Measurements from ENCODE around the gene PRM2. TPM values are rescaled to one million over a fixed set of nuclear protein-coding genes. Genes with fewer than 3 reads are reported as not detected.

Gene PRM2
- total RNA-seq, 1 donor from 2014 or later, result not detected

DNA sequence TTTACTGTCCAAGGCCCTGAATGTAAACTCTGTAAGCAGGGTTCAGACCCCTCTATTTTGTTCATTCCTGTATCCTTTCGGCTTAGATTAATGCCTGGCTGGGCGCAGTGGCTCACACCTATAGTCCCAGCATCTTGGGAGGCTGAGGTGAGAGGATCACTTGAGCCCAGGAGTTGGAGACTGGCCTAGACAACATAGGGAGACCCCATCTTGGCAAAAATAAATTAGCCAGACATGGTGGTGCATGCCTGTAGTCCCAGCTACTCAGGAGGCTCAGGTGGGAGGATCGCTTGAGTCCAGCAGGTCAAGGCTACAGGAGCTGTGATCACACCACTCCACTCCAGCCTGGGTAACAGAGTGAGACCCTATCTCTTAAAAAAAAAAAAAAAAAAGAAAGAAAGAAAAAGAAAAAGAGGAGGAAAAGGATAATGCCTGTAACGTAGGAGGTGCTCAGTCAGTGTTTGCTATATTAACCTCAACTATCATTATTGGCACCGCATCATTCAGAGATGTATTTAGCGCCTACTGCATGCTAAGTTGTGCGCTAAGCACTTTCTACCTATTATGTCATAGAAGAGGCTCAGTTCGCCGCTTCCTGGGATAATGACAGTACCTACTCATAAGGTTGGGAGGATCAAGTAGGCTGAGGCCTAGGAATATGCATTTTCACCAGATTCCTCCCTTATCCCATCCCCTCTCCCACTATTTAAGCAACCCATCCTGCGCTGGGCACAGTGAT is 25.3 kb downstream of the PRM2 start:
- Mint-ChIP-seq H3K4me3 (ENCODE audit: unreplicated experiment) (no peak overlapping the region), H3K4me1 (ENCODE audit: unreplicated experiment) (peaks cover 18% of the 10 kb centered on the region), H3K36me3 (ENCODE audit: unreplicated experiment) (peaks cover 2% of the 10 kb centered on the region), H3K9me3 (ENCODE audit: unreplicated experiment) (no peaks in the 10 kb centered on the region), H3K27me3 (ENCODE audit: unreplicated experiment) (no peaks in the 10 kb centered on the region), H3K27ac (ENCODE audit: unreplicated experiment) (no peak overlapping the region)
- no peak for DNase-seq (ENCODE audit: extremely low spot score, unreplicated experiment)
- TF ChIP-seq, protein P1, sequence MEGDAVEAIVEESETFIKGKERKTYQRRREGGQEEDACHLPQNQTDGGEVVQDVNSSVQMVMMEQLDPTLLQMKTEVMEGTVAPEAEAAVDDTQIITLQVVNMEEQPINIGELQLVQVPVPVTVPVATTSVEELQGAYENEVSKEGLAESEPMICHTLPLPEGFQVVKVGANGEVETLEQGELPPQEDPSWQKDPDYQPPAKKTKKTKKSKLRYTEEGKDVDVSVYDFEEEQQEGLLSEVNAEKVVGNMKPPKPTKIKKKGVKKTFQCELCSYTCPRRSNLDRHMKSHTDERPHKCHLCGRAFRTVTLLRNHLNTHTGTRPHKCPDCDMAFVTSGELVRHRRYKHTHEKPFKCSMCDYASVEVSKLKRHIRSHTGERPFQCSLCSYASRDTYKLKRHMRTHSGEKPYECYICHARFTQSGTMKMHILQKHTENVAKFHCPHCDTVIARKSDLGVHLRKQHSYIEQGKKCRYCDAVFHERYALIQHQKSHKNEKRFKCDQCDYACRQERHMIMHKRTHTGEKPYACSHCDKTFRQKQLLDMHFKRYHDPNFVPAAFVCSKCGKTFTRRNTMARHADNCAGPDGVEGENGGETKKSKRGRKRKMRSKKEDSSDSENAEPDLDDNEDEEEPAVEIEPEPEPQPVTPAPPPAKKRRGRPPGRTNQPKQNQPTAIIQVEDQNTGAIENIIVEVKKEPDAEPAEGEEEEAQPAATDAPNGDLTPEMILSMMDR (IDR thresholded peaks at IDR 0.05), result no peak

DNA sequence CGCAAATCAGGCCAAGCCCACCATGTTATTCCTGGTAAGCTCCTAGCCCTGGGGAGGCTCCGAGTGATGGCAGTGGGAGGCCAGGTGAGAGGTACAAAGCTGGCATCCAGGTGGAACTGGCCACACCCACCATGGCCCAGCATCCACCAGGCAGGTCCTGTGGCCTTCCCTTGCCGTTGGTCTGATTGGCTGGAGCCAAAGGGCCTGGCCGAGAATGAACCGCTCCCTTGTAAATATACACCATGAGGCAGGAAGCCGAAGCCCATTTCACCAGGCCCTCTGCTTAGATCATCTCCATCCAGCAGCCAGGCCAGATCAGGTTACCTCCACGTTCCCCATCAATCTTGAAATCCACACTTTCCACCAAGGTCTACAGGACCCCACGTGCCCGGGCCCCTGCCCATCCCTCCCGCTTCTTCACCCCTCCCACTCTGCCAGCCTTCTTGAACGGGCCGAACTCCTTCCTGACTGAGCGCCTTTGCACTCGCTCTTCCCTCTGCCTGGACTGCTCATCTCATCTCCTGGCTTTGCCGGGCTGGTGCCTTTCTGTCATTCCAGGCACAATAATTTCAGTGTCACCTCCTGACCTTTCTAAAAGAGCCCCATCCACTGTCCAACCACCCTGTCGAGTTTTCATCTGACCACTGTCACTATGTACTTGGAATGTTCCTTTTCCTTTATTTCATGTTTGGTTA is 26.0 kb downstream of the PRM2 start:
- peaks cover 2% of the 10 kb centered on the region for H3K36me3 Mint-ChIP-seq (ENCODE audit: unreplicated experiment)
- no peak overlapping the region for H3K27ac Mint-ChIP-seq (ENCODE audit: unreplicated experiment)
- no peak for DNase-seq (ENCODE audit: extremely low spot score, unreplicated experiment)
- no peak overlapping the region for H3K4me3 Mint-ChIP-seq (ENCODE audit: unreplicated experiment)
- H3K4me1 Mint-ChIP-seq (ENCODE audit: unreplicated experiment), result peaks cover 22% of the 10 kb centered on the region
- TF ChIP-seq, protein P1 (IDR thresholded peaks at IDR 0.05), result no peak
- no peaks in the 10 kb centered on the region for H3K9me3 Mint-ChIP-seq (ENCODE audit: unreplicated experiment)
- peaks cover 2% of the 10 kb centered on the region for H3K27me3 Mint-ChIP-seq (ENCODE audit: unreplicated experiment)

DNA sequence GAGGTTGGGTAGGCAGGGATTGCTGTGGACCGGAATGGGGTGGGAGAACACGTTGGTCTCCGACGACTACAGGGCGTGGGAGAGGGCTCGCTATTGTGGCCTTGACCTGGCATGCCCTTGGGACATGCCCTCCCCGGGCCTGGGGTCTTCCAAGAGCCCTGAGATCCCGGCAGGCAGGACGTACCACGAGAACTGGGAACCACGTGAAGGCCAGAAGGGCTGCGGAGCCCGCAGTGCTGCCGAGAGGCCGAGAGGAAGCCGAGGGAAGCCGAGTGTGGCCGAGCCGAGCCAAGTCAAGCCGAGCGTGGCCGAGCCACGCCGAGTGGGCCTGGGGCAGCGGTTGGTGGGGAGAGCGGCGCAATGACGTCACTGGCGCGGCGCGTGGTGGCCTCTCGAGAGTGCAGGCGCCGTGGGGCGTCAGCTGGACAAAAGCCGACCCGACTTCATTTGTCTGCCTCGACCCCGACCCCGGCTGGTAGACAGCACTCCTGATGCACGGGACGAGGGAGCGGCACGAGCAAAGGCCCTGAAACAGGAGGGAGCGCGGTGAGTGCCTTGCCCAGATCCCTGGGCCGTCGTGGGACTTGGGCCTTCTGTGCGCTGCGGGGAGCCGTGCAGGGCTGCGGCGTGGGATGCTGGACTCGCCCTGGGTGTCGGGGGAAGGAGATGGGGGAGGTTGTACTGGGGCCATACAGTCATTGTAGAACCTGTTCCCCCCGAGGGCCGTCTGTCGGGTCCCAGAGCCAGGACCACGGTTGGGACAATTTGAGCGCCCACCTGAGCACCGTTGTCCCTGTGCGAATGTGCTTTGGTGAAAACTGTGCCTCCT is 26.8 kb downstream of the PRM2 start:
- Mint-ChIP-seq H3K4me1 (ENCODE audit: unreplicated experiment) (peaks cover 21% of the 10 kb centered on the region), H3K27me3 (ENCODE audit: unreplicated experiment) (peaks cover 6% of the 10 kb centered on the region)

DNA sequence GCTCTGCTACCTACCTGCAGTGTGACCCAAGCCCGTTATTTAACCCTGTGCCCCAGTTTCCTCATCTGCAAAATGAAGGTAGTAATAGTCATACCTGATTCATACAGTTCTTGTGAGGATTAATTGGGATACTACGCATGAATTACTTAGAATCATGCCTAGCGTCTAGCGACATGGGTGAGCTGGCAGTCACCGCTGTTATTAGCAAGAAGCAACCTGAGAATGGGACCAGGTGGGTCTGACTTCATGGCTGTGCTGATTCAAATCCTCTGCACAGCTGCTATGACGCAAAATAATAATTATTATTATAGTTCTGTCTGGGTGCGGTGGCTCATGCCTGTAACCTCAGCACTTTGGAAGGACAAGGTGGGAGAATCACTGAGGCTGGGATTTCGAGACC is 28.1 kb downstream of the PRM2 start:
- H3K27me3 Mint-ChIP-seq (ENCODE audit: unreplicated experiment), result peaks cover 6% of the 10 kb centered on the region
- TF ChIP-seq, protein P1 (IDR thresholded peaks at IDR 0.05), result no peak
- H3K36me3 Mint-ChIP-seq (ENCODE audit: unreplicated experiment), result peaks cover 4% of the 10 kb centered on the region
- DNase-seq (ENCODE audit: extremely low spot score, unreplicated experiment), result no peak
- peaks cover 9% of the 10 kb centered on the region for H3K4me1 Mint-ChIP-seq (ENCODE audit: unreplicated experiment)
- no peak overlapping the region for H3K27ac Mint-ChIP-seq (ENCODE audit: unreplicated experiment)
- no peak overlapping the region for H3K4me3 Mint-ChIP-seq (ENCODE audit: unreplicated experiment)
- H3K9me3 Mint-ChIP-seq (ENCODE audit: unreplicated experiment), result no peaks in the 10 kb centered on the region

More for the DNA sequence above, 26.8 kb downstream of the PRM2 start:
- no peak overlapping the region for H3K4me3 Mint-ChIP-seq (ENCODE audit: unreplicated experiment)
- no peak overlapping the region for H3K27ac Mint-ChIP-seq (ENCODE audit: unreplicated experiment)
- H3K36me3 Mint-ChIP-seq (ENCODE audit: unreplicated experiment), result peaks cover 6% of the 10 kb centered on the region
- DNase-seq (ENCODE audit: extremely low spot score, unreplicated experiment), result no peak
- no peaks in the 10 kb centered on the region for H3K9me3 Mint-ChIP-seq (ENCODE audit: unreplicated experiment)
- TF ChIP-seq, protein P1 (IDR thresholded peaks at IDR 0.05), result no peak

All from osteocyte (in vitro differentiated cells).